ENCODE measurements around the gene SALL3.

The SALL3 gene

GRCh38 chr18:78965917-78966792 is 13.5 kb upstream of the SALL3 start:
- TF ChIP-seq CTCF (IDR thresholded peaks at IDR 0.05) = no peak
- H3K36me3 ChIP-seq = no peaks in the 10 kb centered on the region
- intact Hi-C loops (cut with DNase I; ENCODE audit: low total_unique reads) = no loop called here
- no peak overlapping the region for H3K27ac ChIP-seq
- no peaks in the 10 kb centered on the region for H3K9me3 ChIP-seq
- no peaks in the 10 kb centered on the region for H3K4me1 ChIP-seq
- no peak for DNase-seq
- H3K27me3 ChIP-seq = peaks cover 0 to 12% of the 10 kb centered on the region in 2 donors
- H3K4me3 ChIP-seq = no peak overlapping the region

- no peak for DNase-seq
Observed at GRCh38 chr18:78966793-78967106, 12.9 kb upstream of the SALL3 start.

GRCh38 chr18:78967692-78968091 is 11.9 kb upstream of the SALL3 start:
- intact Hi-C loops (cut with DNase I; ENCODE audit: low total_unique reads) = no loop called here
- peaks cover 0 to 25% of the 10 kb centered on the region in 2 donors for H3K27me3 ChIP-seq
- no peak for TF ChIP-seq CTCF (IDR thresholded peaks at IDR 0.05)

More at GRCh38 chr18:78966793-78967106, 12.9 kb upstream of the SALL3 start:
- TF ChIP-seq CTCF (IDR thresholded peaks at IDR 0.05) = no peak
- no peaks in the 10 kb centered on the region for H3K36me3 ChIP-seq
- no peak overlapping the region for H3K27ac ChIP-seq
- H3K9me3 ChIP-seq = no peaks in the 10 kb centered on the region
- intact Hi-C loops (cut with DNase I; ENCODE audit: low total_unique reads) = no loop called here
- no peaks in the 10 kb centered on the region for H3K4me1 ChIP-seq
- H3K4me3 ChIP-seq = no peak overlapping the region
- peaks cover 0 to 17% of the 10 kb centered on the region in 2 donors for H3K27me3 ChIP-seq

GRCh38 chr18:78969574-78970315 is 9.9 kb upstream of the SALL3 start:
- no peaks in the 10 kb centered on the region for H3K9me3 ChIP-seq
- intact Hi-C loops (cut with DNase I; ENCODE audit: low total_unique reads) = no loop called here
- no peak overlapping the region for H3K4me3 ChIP-seq
- no peak overlapping the region for H3K27ac ChIP-seq
- no peak for TF ChIP-seq CTCF (IDR thresholded peaks at IDR 0.05)
- H3K4me1 ChIP-seq = peaks cover 0 to 17% (median 14%) of the 10 kb centered on the region in 4 donors
- no peaks in the 10 kb centered on the region for H3K36me3 ChIP-seq
- H3K27me3 ChIP-seq = peaks cover 0 to 46% of the 10 kb centered on the region in 2 donors
- DNase-seq = no peak

More at GRCh38 chr18:78967692-78968091, 11.9 kb upstream of the SALL3 start:
- Histone ChIP-seq H3K27ac (no peak overlapping the region), H3K4me1 (no peaks in the 10 kb centered on the region), H3K9me3 (no peaks in the 10 kb centered on the region), H3K36me3 (no peaks in the 10 kb centered on the region), H3K4me3 (no peak overlapping the region)
- no peak for DNase-seq

GRCh38 chr18:78970774-78971333 is 8.8 kb upstream of the SALL3 start:
- Histone ChIP-seq H3K27ac (no peak overlapping the region), H3K9me3 (no peaks in the 10 kb centered on the region), H3K27me3 (peaks cover 0 to 57% of the 10 kb centered on the region in 2 donors), H3K36me3 (no peaks in the 10 kb centered on the region), H3K4me3 (no peak overlapping the region), H3K4me1 (peaks cover 0 to 17% (median 14%) of the 10 kb centered on the region in 4 donors)
- no peak for DNase-seq
- no peak for TF ChIP-seq CTCF (IDR thresholded peaks at IDR 0.05)
- intact Hi-C loops (cut with DNase I; ENCODE audit: low total_unique reads) = no loop called here
